ENCODE measurements around the gene GIMAP7.
"Not testable (repeated sequence)": the region's sequence is repeated elsewhere in the genome, so short reads cannot be mapped to it uniquely, and the experiment has no call there.

GIMAP7 gene

GRCh38 chr7:150484071-150484470 is 30.6 kb upstream of the GIMAP7 start:
- H3K27me3 Mint-ChIP-seq (ENCODE audit: low read depth); DNase-seq (ENCODE audit: low spot score); H3K9me3 Mint-ChIP-seq: not testable (repeated sequence)
- H3K4me1 Mint-ChIP-seq (ENCODE audit: low read depth) = peaks cover 65% of the 10 kb centered on the region
- H3K36me3 Mint-ChIP-seq (ENCODE audit: low read depth) = peaks cover 24% of the 10 kb centered on the region
- H3K4me3 Mint-ChIP-seq = peak overlapping the region; percentile 76
- H3K27ac Mint-ChIP-seq = peak overlapping the region; percentile 90

- Mint-ChIP-seq H3K36me3 (ENCODE audit: low read depth) (peaks cover 21% of the 10 kb centered on the region), H3K27me3 (ENCODE audit: low read depth) (no peaks in the 10 kb centered on the region), H3K9me3 (peaks cover 21% of the 10 kb centered on the region), H3K4me1 (ENCODE audit: low read depth) (peaks cover 49% of the 10 kb centered on the region), H3K27ac (no peak overlapping the region), H3K4me3 (no peak overlapping the region)
- no peak for DNase-seq (ENCODE audit: low spot score)
Observed at GRCh38 chr7:150487625-150488024, 27.0 kb upstream of the GIMAP7 start.

GRCh38 chr7:150489782-150490181 is 24.9 kb upstream of the GIMAP7 start:
- no peak for DNase-seq (ENCODE audit: low spot score)
- Mint-ChIP-seq H3K9me3 (peaks cover 23% of the 10 kb centered on the region), H3K4me3 (no peak overlapping the region), H3K4me1 (ENCODE audit: low read depth) (peaks cover 28% of the 10 kb centered on the region), H3K27me3 (ENCODE audit: low read depth) (no peaks in the 10 kb centered on the region), H3K27ac (no peak overlapping the region), H3K36me3 (ENCODE audit: low read depth) (peaks cover 21% of the 10 kb centered on the region)

- peaks cover 20% of the 10 kb centered on the region for H3K4me1 Mint-ChIP-seq (ENCODE audit: low read depth)
- not testable (repeated sequence) for DNase-seq (ENCODE audit: low spot score); H3K27me3 Mint-ChIP-seq (ENCODE audit: low read depth); H3K4me3 Mint-ChIP-seq; H3K27ac Mint-ChIP-seq
- peaks cover 33% of the 10 kb centered on the region for H3K36me3 Mint-ChIP-seq (ENCODE audit: low read depth)
- peaks cover 31% of the 10 kb centered on the region for H3K9me3 Mint-ChIP-seq
Observed at GRCh38 chr7:150493442-150493841, 21.2 kb upstream of the GIMAP7 start.

GRCh38 chr7:150502519-150502918 is 12.2 kb upstream of the GIMAP7 start:
- peak overlapping the region; percentile 92 for H3K27ac Mint-ChIP-seq
- no peaks in the 10 kb centered on the region for H3K27me3 Mint-ChIP-seq (ENCODE audit: low read depth)
- H3K9me3 Mint-ChIP-seq = peaks cover 37% of the 10 kb centered on the region
- DNase-seq (ENCODE audit: low spot score) = no peak
- H3K36me3 Mint-ChIP-seq (ENCODE audit: low read depth) = peaks cover 40% of the 10 kb centered on the region
- H3K4me3 Mint-ChIP-seq = peak overlapping the region; percentile 69
- H3K4me1 Mint-ChIP-seq (ENCODE audit: low read depth) = peaks cover 59% of the 10 kb centered on the region

- H3K9me3 Mint-ChIP-seq = peaks cover 30% of the 10 kb centered on the region
- H3K36me3 Mint-ChIP-seq (ENCODE audit: low read depth) = peaks cover 36% of the 10 kb centered on the region
- DNase-seq (ENCODE audit: low spot score) = no peak
- peak overlapping the region; percentile 69 for H3K4me3 Mint-ChIP-seq
- H3K27me3 Mint-ChIP-seq (ENCODE audit: low read depth) = no peaks in the 10 kb centered on the region
- H3K27ac Mint-ChIP-seq = peak overlapping the region; percentile 92
- H3K4me1 Mint-ChIP-seq (ENCODE audit: low read depth) = peaks cover 64% of the 10 kb centered on the region
Observed at GRCh38 chr7:150503155-150503554, 11.5 kb upstream of the GIMAP7 start.

- Mint-ChIP-seq H3K4me3 (peak overlapping the region; percentile 33), H3K4me1 (ENCODE audit: low read depth) (peaks cover 68% of the 10 kb centered on the region), H3K36me3 (ENCODE audit: low read depth) (peaks cover 36% of the 10 kb centered on the region), H3K9me3 (peaks cover 26% of the 10 kb centered on the region), H3K27ac (peak overlapping the region; percentile 92), H3K27me3 (ENCODE audit: low read depth) (no peaks in the 10 kb centered on the region)
- no peak for DNase-seq (ENCODE audit: low spot score)
Observed at GRCh38 chr7:150503581-150503980, 11.1 kb upstream of the GIMAP7 start.

GRCh38 chr7:150507947-150508602 is 6.6 kb upstream of the GIMAP7 start:
- peaks cover 21% of the 10 kb centered on the region for H3K9me3 Mint-ChIP-seq
- peak overlapping the region; percentile 63 for H3K4me3 Mint-ChIP-seq
- peaks cover 74% of the 10 kb centered on the region for H3K4me1 Mint-ChIP-seq (ENCODE audit: low read depth)
- H3K27ac Mint-ChIP-seq = peak overlapping the region; percentile 76
- H3K36me3 Mint-ChIP-seq (ENCODE audit: low read depth) = peaks cover 23% of the 10 kb centered on the region
- H3K27me3 Mint-ChIP-seq (ENCODE audit: low read depth) = no peaks in the 10 kb centered on the region
- DNase-seq (ENCODE audit: low spot score) = no peak

- Mint-ChIP-seq H3K9me3 (peaks cover 21% of the 10 kb centered on the region), H3K27me3 (ENCODE audit: low read depth) (no peaks in the 10 kb centered on the region), H3K4me3 (peak overlapping the region; percentile 21), H3K27ac (peak overlapping the region; percentile 55), H3K4me1 (ENCODE audit: low read depth) (peaks cover 56% of the 10 kb centered on the region), H3K36me3 (ENCODE audit: low read depth) (peaks cover 39% of the 10 kb centered on the region)
- no peak for DNase-seq (ENCODE audit: low spot score)
Observed at GRCh38 chr7:150511048-150511447, 3.6 kb upstream of the GIMAP7 start.

GRCh38 chr7:150513758-150514157 is 914 bp upstream of the GIMAP7 start:
- Mint-ChIP-seq H3K9me3 (peaks cover 21% of the 10 kb centered on the region), H3K27ac (peak overlapping the region; percentile 95), H3K4me1 (ENCODE audit: low read depth) (peaks cover 36% of the 10 kb centered on the region), H3K36me3 (ENCODE audit: low read depth) (peaks cover 54% of the 10 kb centered on the region), H3K27me3 (ENCODE audit: low read depth) (no peaks in the 10 kb centered on the region), H3K4me3 (peak overlapping the region; percentile 98)
- DNase-seq (ENCODE audit: low spot score) = no peak

GRCh38 chr7:150515248-150516147 is 826 bp downstream of the GIMAP7 start:
- Mint-ChIP-seq H3K9me3 (peaks cover 10% of the 10 kb centered on the region), H3K27ac (peak overlapping the region; percentile 95), H3K36me3 (ENCODE audit: low read depth) (peaks cover 63% of the 10 kb centered on the region), H3K27me3 (ENCODE audit: low read depth) (no peaks in the 10 kb centered on the region), H3K4me3 (peak overlapping the region; percentile 98), H3K4me1 (ENCODE audit: low read depth) (peaks cover 31% of the 10 kb centered on the region)
- DNase-seq (ENCODE audit: low spot score) = no peak

- peak overlapping the region; percentile 73 for H3K27ac Mint-ChIP-seq
- no peak for DNase-seq (ENCODE audit: low spot score)
- H3K9me3 Mint-ChIP-seq = no peaks in the 10 kb centered on the region
- H3K27me3 Mint-ChIP-seq (ENCODE audit: low read depth) = no peaks in the 10 kb centered on the region
- H3K4me3 Mint-ChIP-seq = peak overlapping the region; percentile 98
- peaks cover 64% of the 10 kb centered on the region for H3K36me3 Mint-ChIP-seq (ENCODE audit: low read depth)
- peaks cover 27% of the 10 kb centered on the region for H3K4me1 Mint-ChIP-seq (ENCODE audit: low read depth)
Observed at GRCh38 chr7:150516956-150517745, 2.5 kb downstream of the GIMAP7 start.

- no peak for DNase-seq (ENCODE audit: low spot score)
- Mint-ChIP-seq H3K36me3 (ENCODE audit: low read depth) (peaks cover 75% of the 10 kb centered on the region), H3K4me1 (ENCODE audit: low read depth) (peaks cover 29% of the 10 kb centered on the region), H3K9me3 (no peaks in the 10 kb centered on the region), H3K27ac (no peak overlapping the region), H3K4me3 (peak overlapping the region; percentile 98), H3K27me3 (ENCODE audit: low read depth) (no peaks in the 10 kb centered on the region)
Observed at GRCh38 chr7:150519310-150519709, 4.6 kb downstream of the GIMAP7 start.
